Measurements from ENCODE around the gene HSPBAP1.

GRCh38 chr3:122800031-122800430 is 6.4 kb upstream of the HSPBAP1 start:
- TF ChIP-seq CTCF (IDR thresholded peaks at IDR 0.05) (no peak), POLR2A (IDR thresholded peaks at IDR 0.05) (no peak)

Measured in heart left ventricle (tissue), 13 donors.